ENCODE measurements around the gene E2F3.

Gene E2F3

GRCh38 chr6:20377623-20378265 is 23.9 kb upstream of the E2F3 start:
- POLR2A ChIA-PET: interaction anchor here (1.1 to 1.6 kb wide), 5 partner anchors 23 to 165 kb away, joined by 3 to 6 read pairs (median 5); partner anchors contain the start of genes E2F3 and MBOAT1

GRCh38 chr6:20379231-20379630 is 22.4 kb upstream of the E2F3 start:
- no peaks in the 10 kb centered on the region for H3K36me3 ChIP-seq (ENCODE audit: control insufficient read depth in 2 of 2, insufficient read depth in 1 of 2, low read length in 2 of 2)
- ChIA-PET CTCF (interaction anchor here (0.6 to 2.2 kb wide), 4 partner anchors 16 to 67 kb away, joined by 3 to 10 read pairs (median 3); no protein-coding TSS in a partner anchor), POLR2A (no interaction called here)
- no peak overlapping the region for H3K27ac ChIP-seq (ENCODE audit: extremely low read depth, low read depth, low read length)
- no peaks in the 10 kb centered on the region for H3K4me1 ChIP-seq (ENCODE audit: control insufficient read depth, insufficient read depth, low read length)
- no peak overlapping the region for H3K4me3 ChIP-seq (ENCODE audit: low read depth, low read length)
- no peaks in the 10 kb centered on the region for H3K9me3 ChIP-seq (ENCODE audit: control insufficient read depth, insufficient read depth, low read depth, low read length)
- TF ChIP-seq ZNF366 (tag by site-specific recombination; conservative IDR thresholded peaks at IDR 0.05): no peak
- TF ChIP-seq ZNF521 (tag by site-specific recombination; IDR thresholded peaks at IDR 0.05): no peak
- no peak for TF ChIP-seq ZNF155 (tag by site-specific recombination; IDR thresholded peaks at IDR 0.05)
- TF ChIP-seq ZNF37A (tag by site-specific recombination; IDR thresholded peaks at IDR 0.05): no peak
- TF ChIP-seq ZNF23 (tag by site-specific recombination; IDR thresholded peaks at IDR 0.05; ENCODE audit: borderline replicate concordance): no peak
- no peak for TF ChIP-seq GLI2 (tag by site-specific recombination; IDR thresholded peaks at IDR 0.05; ENCODE audit: borderline replicate concordance, low read depth)
- TF ChIP-seq ZNF677 (tag by site-specific recombination; IDR thresholded peaks at IDR 0.05): no peak
- TF ChIP-seq ZNF202 (tag by site-specific recombination; IDR thresholded peaks at IDR 0.05; ENCODE audit: borderline replicate concordance): no peak
- no peak for TF ChIP-seq MEIS1 (CRISPR knock-in tag; IDR thresholded peaks at IDR 0.05; ENCODE audit: borderline replicate concordance)
- TF ChIP-seq PATZ1 (tag by site-specific recombination; IDR thresholded peaks at IDR 0.05): no peak
- TF ChIP-seq ZNF48 (tag by site-specific recombination; IDR thresholded peaks at IDR 0.05): no peak
- TF ChIP-seq SCRT2 (tag by site-specific recombination; IDR thresholded peaks at IDR 0.05): no peak
- no peak for TF ChIP-seq HIC1 (tag by site-specific recombination; IDR thresholded peaks at IDR 0.05)

More at GRCh38 chr6:20377623-20378265, 23.9 kb upstream of the E2F3 start:
- Histone ChIP-seq H3K4me1 (ENCODE audit: control insufficient read depth, insufficient read depth, low read length) (no peaks in the 10 kb centered on the region), H3K9me3 (ENCODE audit: control insufficient read depth, insufficient read depth, low read depth, low read length) (no peaks in the 10 kb centered on the region), H3K27ac (ENCODE audit: extremely low read depth, low read depth, low read length) (no peak overlapping the region), H3K4me3 (ENCODE audit: low read depth, low read length) (no peak overlapping the region), H3K36me3 (ENCODE audit: control insufficient read depth in 2 of 2, insufficient read depth in 1 of 2, low read length in 2 of 2) (no peaks in the 10 kb centered on the region)
- TF ChIP-seq ZBTB11 (tag by site-specific recombination; conservative IDR thresholded peaks at IDR 0.05; ENCODE audit: low read depth) (no peak), ZNF175 (tag by site-specific recombination; IDR thresholded peaks at IDR 0.05) (no peak), ZNF768 (tag by site-specific recombination; IDR thresholded peaks at IDR 0.05) (no peak), ZNF830 (tag by site-specific recombination; IDR thresholded peaks at IDR 0.05; ENCODE audit: low read depth) (no peak), BCL6B (tag by site-specific recombination; IDR thresholded peaks at IDR 0.05) (no peak), ZNF510 (tag by site-specific recombination; IDR thresholded peaks at IDR 0.05; ENCODE audit: insufficient replicate concordance) (no peak), ZNF341 (tag by site-specific recombination; IDR thresholded peaks at IDR 0.05; ENCODE audit: low read depth) (no peak)
- CTCF ChIA-PET: interaction anchor here (0.7 to 2.2 kb wide), 3 partner anchors 22 to 87 kb away, joined by 3 to 10 read pairs (median 4); no protein-coding TSS in a partner anchor
